Myocyte (in vitro differentiated cells): Measurements from ENCODE around the gene NTF3. TPM values are rescaled to one million over a fixed set of nuclear protein-coding genes. Genes with fewer than 3 reads are reported as not detected.

Experiments
- DNase-seq: peaks from one replicate; pipeline ENCODE4 v3.0.0-alpha.2; 2012; ENCODE audit warnings: low read depth
- total RNA-seq: library from RNA; depleted of rRNA; stranded (reverse); fragments of >200 nt; gene quantifications from 2 replicates; pipeline ENCODE4 v1.2.3, GENCODE V29; 2014

Gene NTF3
- total RNA-seq, 1 donor from 2014 or later: 1.0 TPM

DNA sequence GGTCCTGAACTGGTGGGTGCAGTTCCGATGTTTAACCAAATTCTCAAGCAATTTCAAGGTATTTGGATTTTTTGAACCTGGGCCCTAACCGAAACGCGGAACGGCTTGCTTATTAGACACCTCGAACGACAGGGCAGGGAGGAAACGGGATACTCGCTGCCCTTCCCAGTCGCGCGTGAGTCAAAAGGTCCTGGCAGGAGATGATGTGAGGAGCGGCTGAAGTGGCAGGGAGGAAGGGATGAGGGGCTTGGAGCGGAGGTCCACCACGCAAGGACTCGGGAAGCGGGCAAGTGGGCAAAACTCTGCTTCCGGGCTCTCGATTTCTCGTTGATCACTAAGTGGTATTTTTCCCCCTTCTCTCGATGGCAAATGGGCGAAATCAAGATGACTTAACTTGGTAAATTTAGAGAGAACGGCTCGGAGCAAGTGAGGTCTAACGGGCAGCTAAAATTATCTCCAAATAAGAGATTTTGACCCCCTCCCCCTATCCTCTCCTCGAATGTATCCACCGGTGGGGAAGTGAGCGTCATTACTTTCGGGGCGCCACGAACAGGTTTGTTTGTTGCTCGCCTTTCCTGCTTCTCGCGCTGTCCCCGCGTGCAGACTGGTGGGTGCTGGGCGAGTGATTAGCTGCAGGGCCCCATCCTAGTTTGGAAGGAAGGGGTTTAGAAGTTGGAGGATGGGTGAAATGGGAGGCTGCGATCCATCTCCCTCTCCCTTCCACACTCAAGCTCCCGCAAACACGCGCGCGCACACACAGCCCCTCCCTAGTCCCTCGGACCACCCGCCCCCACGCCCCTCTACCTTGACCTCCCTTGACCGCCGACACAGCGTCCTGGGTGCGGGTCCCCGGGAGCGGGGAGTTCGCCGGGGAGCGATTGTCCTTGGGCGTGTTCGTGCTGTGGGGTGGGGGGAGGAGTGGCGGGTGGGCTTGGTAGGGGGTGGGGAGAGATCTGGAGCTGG lies 986 bp upstream of the NTF3 start:
- DNase-seq: peak; percentile 44

DNA sequence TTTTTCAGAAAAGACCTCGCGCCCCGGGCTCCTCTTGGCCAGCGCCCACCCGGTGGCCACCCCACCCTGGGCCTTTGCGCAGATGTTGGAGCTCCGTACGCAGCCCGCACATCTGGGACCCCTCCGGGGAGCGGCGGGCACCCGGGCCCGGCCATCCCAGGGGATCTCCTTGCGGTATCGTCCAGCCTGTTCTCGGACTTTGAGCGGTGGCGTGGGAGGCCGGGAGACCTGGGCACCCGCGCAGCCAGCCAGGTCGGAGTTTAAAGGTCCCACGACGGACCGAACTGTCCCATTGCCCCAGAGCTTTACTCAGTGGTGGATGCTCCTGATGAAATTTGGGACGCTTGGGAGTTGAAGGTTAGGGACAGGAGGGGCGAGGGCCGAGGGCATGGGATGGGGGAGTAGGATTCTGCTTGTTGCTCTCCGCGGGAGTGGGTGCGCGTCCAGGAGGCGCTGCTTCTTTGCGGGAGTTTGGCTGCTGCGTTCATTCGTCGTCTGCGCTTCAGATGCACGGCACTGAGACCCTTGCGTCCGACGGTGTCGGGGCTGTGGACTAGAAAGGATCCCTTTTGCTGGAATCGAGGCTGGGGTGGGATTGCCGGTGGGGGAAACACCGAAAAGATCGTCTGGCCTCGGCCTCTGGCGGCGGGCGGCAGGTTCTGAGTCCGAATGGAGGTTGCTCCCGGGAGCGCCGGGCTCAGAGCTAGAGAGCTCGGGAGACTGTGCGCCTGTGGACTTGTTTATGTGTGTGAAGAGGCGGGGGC lies 1.4 kb downstream of the NTF3 start:
- DNase-seq: no peak

DNA sequence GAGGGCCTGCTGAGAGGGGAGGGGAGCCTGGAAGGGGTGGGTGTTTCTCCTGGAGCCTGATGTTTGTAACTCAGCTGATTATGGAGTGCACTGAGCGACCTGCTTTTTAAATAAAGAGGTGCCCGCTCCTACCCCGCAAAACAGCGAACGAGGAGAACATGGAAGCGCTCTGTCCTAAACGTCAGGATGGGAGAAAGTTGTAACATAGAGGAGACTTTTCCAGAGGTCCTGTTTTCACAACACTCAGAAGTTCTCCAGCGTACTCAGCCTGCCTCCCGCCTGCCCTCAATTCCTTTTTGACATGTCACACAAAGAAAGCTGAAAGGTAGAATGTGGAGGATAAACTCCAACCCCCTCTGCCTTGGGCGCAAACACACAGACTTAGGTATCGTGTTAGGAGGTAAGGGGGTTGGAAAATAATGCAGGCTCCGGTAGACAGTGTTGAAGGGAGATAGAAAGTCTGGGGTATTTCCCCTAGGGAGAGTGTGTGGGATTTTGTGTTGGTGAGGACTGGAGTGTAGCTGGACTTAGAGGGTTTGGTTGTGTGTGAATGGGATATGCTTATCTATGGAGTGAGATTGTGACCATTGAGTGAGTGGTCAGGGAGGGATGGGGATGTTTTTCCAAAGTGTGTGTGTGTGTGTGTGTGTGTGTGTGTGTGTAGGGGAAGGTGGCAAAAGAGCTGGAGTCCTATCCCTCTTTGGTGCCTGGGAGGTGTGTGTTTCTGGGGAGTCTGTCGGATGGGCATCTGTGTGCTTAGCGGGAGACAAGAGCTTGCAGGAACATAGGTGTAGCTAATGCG lies 2.1 kb downstream of the NTF3 start:
- DNase-seq: no peak

- no peak for DNase-seq
Observed at GRCh38 chr12:5434647-5435560, 3.0 kb downstream of the NTF3 start.

DNA sequence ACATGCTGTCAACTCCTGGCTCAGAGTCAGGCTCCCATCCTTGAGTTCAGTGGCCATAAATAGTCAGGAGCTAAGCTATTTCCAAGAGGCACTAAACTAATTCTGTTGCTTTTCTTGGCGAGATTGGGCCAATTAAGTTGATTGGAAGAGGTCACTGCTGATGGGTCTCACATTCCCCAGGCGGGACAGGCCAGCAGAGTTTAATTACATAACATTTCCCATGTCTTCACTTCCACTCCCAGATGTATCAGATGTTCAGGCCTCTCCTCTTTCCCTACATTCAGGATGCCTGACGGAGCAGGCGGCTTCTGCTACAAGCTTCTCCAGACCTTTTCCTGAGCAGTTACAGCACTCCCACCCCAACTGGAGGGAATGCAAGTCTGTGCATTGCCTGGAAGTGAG lies 5.3 kb downstream of the NTF3 start:
- no peak for DNase-seq

GRCh38 chr12:5437589-5437988 lies 5.7 kb downstream of the NTF3 start:
- DNase-seq: no peak

- DNase-seq: no peak
Observed at GRCh38 chr12:5438671-5439200, 6.8 kb downstream of the NTF3 start.

- no peak for DNase-seq
Observed at GRCh38 chr12:5439371-5439771, 7.5 kb downstream of the NTF3 start.

GRCh38 chr12:5439788-5440300 lies 7.9 kb downstream of the NTF3 start:
- DNase-seq: no peak

- no peak for DNase-seq
Observed at GRCh38 chr12:5440978-5441377, 9.1 kb downstream of the NTF3 start.

- DNase-seq: peak; percentile 39
Observed at GRCh38 chr12:5441497-5442236, 9.8 kb downstream of the NTF3 start.

DNA sequence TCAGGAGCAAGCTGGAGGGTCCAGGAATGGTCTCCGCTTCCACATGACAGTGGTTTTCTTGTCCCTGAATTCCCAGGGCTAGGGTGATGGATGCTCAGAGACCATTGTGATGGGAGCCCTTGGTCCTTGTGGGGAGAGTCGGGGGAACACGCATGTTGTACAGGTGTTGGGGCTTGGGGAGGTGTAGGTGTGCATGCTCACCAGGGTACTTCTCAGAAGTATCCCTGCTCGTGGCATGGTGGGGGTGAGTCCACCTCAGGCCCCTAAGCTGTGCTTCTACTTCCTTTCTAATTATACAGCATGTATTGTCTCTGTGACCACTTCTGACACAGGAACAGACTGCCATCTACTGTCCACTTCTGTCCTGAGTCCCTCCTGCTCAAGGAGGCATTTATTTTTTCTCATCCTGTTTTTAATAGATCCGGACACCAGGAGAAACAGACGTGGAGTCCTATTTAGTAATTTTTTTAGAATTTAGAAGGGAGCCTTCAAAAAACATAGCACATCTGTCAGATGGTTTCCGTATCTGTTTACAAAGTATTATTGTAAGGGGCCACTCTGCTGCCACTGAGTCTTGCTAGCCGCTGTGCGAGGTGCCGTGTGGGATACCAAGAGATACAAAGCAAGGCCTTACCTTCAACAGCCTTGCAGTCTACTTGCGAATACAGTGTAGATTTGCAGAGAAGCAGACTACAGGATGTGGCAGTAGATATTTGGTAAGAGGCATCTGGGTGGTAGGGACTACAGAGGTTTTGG lies 10.5 kb downstream of the NTF3 start:
- DNase-seq: peak; percentile 73

DNA sequence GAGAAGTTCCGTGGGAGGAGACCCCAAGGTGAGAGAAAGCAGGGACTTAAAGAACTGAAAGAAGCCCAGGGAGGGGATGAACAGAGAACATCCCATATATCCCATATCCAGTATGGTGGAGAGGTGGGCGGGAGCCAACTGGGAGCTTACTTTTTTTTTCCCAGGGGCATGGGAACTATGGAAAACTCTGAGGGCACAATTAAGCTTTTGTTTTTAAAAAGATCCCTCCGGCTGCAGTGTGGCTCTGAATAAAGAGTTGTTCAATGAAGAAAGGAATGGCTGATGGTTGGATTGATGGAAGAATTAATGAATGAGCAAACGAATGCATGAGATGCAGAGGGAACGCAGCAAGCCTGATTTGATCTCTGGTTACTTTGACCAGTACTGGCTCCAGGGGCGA lies 12.6 kb downstream of the NTF3 start:
- no peak for DNase-seq

- DNase-seq: no peak
Observed at GRCh38 chr12:5447320-5447719, 15.4 kb downstream of the NTF3 start.

GRCh38 chr12:5451251-5451650 lies 19.3 kb downstream of the NTF3 start:
- DNase-seq: no peak

DNA sequence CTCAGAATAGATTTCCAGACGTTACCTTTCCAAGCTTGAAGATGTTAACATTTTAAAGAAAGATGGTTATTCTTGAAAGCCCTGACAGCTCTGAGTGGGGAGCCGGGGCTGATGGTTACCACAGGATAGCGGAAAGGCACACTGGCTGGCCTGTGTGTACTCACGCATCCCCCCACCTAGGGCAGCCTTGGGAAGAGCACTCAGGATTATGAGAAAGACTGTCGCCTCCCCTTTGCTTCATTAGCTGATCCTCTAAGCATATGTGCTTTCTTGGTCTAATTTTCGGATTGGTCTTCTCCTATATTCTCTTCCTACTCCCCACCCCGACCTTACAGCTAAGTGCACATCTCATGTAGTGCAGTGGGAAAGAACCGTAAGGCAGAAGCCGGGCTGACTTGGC lies 20.7 kb downstream of the NTF3 start:
- no peak for DNase-seq

GRCh38 chr12:5453466-5453865 lies 21.6 kb downstream of the NTF3 start:
- peak; percentile 31 for DNase-seq

- DNase-seq: no peak
Observed at GRCh38 chr12:5455045-5455444, 23.1 kb downstream of the NTF3 start.
